ENCODE results near the gene SEZ6L2. TPM values are rescaled to one million over a fixed set of nuclear protein-coding genes. Genes with fewer than 3 reads are reported as not detected.
A peak's percentile ranks its signal among the peaks of the same experiment; 100 is the strongest.

The SEZ6L2 gene
- total and polyA plus RNA-seq, 9 of the 15 experiments (the other 6 are each of a cell fraction or from before 2014, with no cell fraction given): 0.10 to 2.1 (median 0.72) TPM

GRCh38 chr16:29845656-29846055 is 53.7 kb downstream of the SEZ6L2 start:
- in situ Hi-C loops (cut with MboI) (no loop called here), intact Hi-C loops (cut with micrococcal nuclease) (no loop called here)
- Histone ChIP-seq H3K27ac (ENCODE audit: extremely low read depth, low read depth, low read length) (no peak overlapping the region), H4K20me1 (replicated peaks; ENCODE audit: control insufficient read depth, insufficient read depth, low read length) (no peaks in the 10 kb centered on the region), H3K4me1 (replicated peaks in 1 of 2; ENCODE audit: control insufficient read depth in 2 of 2, insufficient read depth in 2 of 2, low read length in 2 of 2) (peaks cover 0 to 36% of the 10 kb centered on the region in 2 experiments; a peak in 2 of 5 replicates), H3K9me3 (replicated peaks; ENCODE audit: control insufficient read depth, insufficient read depth, low read depth, low read length) (no peaks in the 10 kb centered on the region), H3K9ac (ENCODE audit: insufficient read depth in 1 of 2, low read depth in 2 of 2, low read length in 2 of 2) (peak overlapping the region in 1 of 2 experiments; percentile 71; a peak in 2 of 4 replicates), H3K4me2 (ENCODE audit: insufficient read depth, low read length) (no peak overlapping the region), H3K79me2 (ENCODE audit: control insufficient read depth, insufficient read depth, low read length) (no peaks in the 10 kb centered on the region), H3K4me3 (no peak overlapping the region), H3K9me1 (ENCODE audit: control insufficient read depth, insufficient read depth, low read length) (no peaks in the 10 kb centered on the region), H3K27me3 (ENCODE audit: control insufficient read depth in 2 of 2, insufficient read depth in 2 of 2, low read length in 2 of 2) (0 out of 5 replicates have a peak, but pooled peaks cover 0 to 4% of the 10 kb centered on the region in 2 experiments), H3K36me3 (ENCODE audit: control insufficient read depth, insufficient read depth, low read length) (no peaks in the 10 kb centered on the region), H2AFZ (ENCODE audit: low read depth, low read length) (no peak overlapping the region)
- no peak for DNase-seq (ENCODE audit: extremely low read depth in 1 of 4, low spot score in 3 of 4)
- ChIA-PET CTCF (ENCODE audit: low intra/inter-chr PET ratio) (no interaction called here), POLR2A (interaction anchor here (1.2 kb wide), 1 partner anchor 11 kb away, joined by 4 read pairs; no protein-coding TSS in a partner anchor)
- no TSS peak for BruUV-seq (replicated peaks)
- no peak for FAIRE-seq
- WGBS (ENCODE audit: insufficient coverage, low coverage, missing lambda C conversion rate): 76% methylated on average over 16 of the region's 18 CpGs
- no peak for ATAC-seq
- TF ChIP-seq GABPB1 (CRISPR knock-in tag; IDR thresholded peaks at IDR 0.05) (no peak), NFIC (IDR thresholded peaks at IDR 0.05) (0 out of 2 replicates have a peak, but pooled peaks have one; percentile 36)

GRCh38 chr16:29844575-29845331 is 54.6 kb downstream of the SEZ6L2 start:
- ATAC-seq (no peak), DNase-seq (ENCODE audit: extremely low read depth in 1 of 4, low spot score in 3 of 4) (no peak), FAIRE-seq (no peak)
- no peak for TF ChIP-seq NR1H2 (CRISPR knock-in tag; IDR thresholded peaks at IDR 0.05)
- TF ChIP-seq YY1 (IDR thresholded peaks at IDR 0.05; ENCODE audit: borderline replicate concordance in 1 of 3, control insufficient read depth in 1 of 3, extremely low read depth in 1 of 3, insufficient read depth in 3 of 3, insufficient read length in 1 of 3, insufficient replicate concordance in 2 of 3, low read depth in 1 of 3, low read length in 2 of 3): no peak
- peak; percentile 29; the same call in 1 of the 2 replicates for TF ChIP-seq CBFA2T2 (conservative IDR thresholded peaks at IDR 0.05)
- TF ChIP-seq CEBPB (tag; IDR thresholded peaks at IDR 0.05): peak; percentile 80
- TF ChIP-seq CEBPG (CRISPR knock-in tag; IDR thresholded peaks at IDR 0.05): no peak
- peak in 1 of 2 experiments; percentile 57; a peak in 1 of 4 replicates for TF ChIP-seq CEBPG (tag; conservative IDR thresholded peaks at IDR 0.05 in 1 of 2, IDR thresholded peaks at IDR 0.05 in 1 of 2)
- peak; percentile 55 for TF ChIP-seq CBFA2T3 (IDR thresholded peaks at IDR 0.05)
- no peak for TF ChIP-seq NELFE (IDR thresholded peaks at IDR 0.05; ENCODE audit: insufficient read depth, insufficient read length)
- peak; percentile 73 for TF ChIP-seq ZNF384 (IDR thresholded peaks at IDR 0.05; ENCODE audit: low read depth, low read length)
- Histone ChIP-seq H3K9me1 (ENCODE audit: control insufficient read depth, insufficient read depth, low read length) (no peaks in the 10 kb centered on the region), H3K4me3 (no peak overlapping the region), H3K9me3 (replicated peaks; ENCODE audit: control insufficient read depth, insufficient read depth, low read depth, low read length) (no peaks in the 10 kb centered on the region), H3K4me2 (ENCODE audit: insufficient read depth, low read length) (no peak overlapping the region), H3K36me3 (ENCODE audit: control insufficient read depth, insufficient read depth, low read length) (no peaks in the 10 kb centered on the region), H2AFZ (ENCODE audit: low read depth, low read length) (no peak overlapping the region), H3K4me1 (replicated peaks in 1 of 2; ENCODE audit: control insufficient read depth in 2 of 2, insufficient read depth in 2 of 2, low read length in 2 of 2) (peaks cover 0 to 40% of the 10 kb centered on the region in 2 experiments; a peak in 2 of 5 replicates), H4K20me1 (replicated peaks; ENCODE audit: control insufficient read depth, insufficient read depth, low read length) (no peaks in the 10 kb centered on the region), H3K79me2 (ENCODE audit: control insufficient read depth, insufficient read depth, low read length) (no peaks in the 10 kb centered on the region), H3K27ac (ENCODE audit: extremely low read depth, low read depth, low read length) (no peak overlapping the region), H3K27me3 (ENCODE audit: control insufficient read depth in 2 of 2, insufficient read depth in 2 of 2, low read length in 2 of 2) (0 out of 5 replicates have a peak, but pooled peaks cover 0 to 4% of the 10 kb centered on the region in 2 experiments), H3K9ac (ENCODE audit: insufficient read depth in 1 of 2, low read depth in 2 of 2, low read length in 2 of 2) (peak overlapping the region in 1 of 2 experiments; percentile 78; a peak in 2 of 4 replicates)
- ChIA-PET CTCF (ENCODE audit: low intra/inter-chr PET ratio) (no interaction called here), POLR2A (interaction anchor here (0.6 to 2.2 kb wide), 5 partner anchors 10 to 28 kb away, joined by 3 to 8 read pairs (median 4); no protein-coding TSS in a partner anchor)
- no TSS peak for BruUV-seq (replicated peaks)
- 54% methylated on average over 27 of the region's 28 CpGs for WGBS (ENCODE audit: insufficient coverage, low coverage, missing lambda C conversion rate)
- intact Hi-C loops (cut with micrococcal nuclease): no loop called here
- in situ Hi-C loops (cut with MboI): no loop called here

All from K562 (cell line).